ENCODE results near the gene IRX5.

The IRX5 gene

GRCh38 chr16:54939029-54939346 is 8.3 kb downstream of the IRX5 start:
- H3K36me3 ChIP-seq (ENCODE audit: control insufficient read depth, insufficient read depth, low read length) = no peaks in the 10 kb centered on the region
- no peak overlapping the region for H3K9ac ChIP-seq
- no peaks in the 10 kb centered on the region for H3K9me3 ChIP-seq (ENCODE audit: control insufficient read depth, low read length)
- peaks cover 16% of the 10 kb centered on the region for H3K27me3 ChIP-seq (ENCODE audit: control insufficient read depth, insufficient read depth, low read length)
- no peak for TF ChIP-seq CTCF (IDR thresholded peaks at IDR 0.05)
- H3K4me3 ChIP-seq (ENCODE audit: low read depth, low read length) = no peak overlapping the region
- H2AFZ ChIP-seq = no peak overlapping the region
- H3K79me2 ChIP-seq = no peaks in the 10 kb centered on the region
- H3K27ac ChIP-seq = no peak overlapping the region
- no peaks in the 10 kb centered on the region for H3K4me1 ChIP-seq
- H3K4me2 ChIP-seq (ENCODE audit: low read length) = no peak overlapping the region

- no peak for TF ChIP-seq CTCF (IDR thresholded peaks at IDR 0.05)
- H3K4me2 ChIP-seq (ENCODE audit: low read length) = no peak overlapping the region
- no peaks in the 10 kb centered on the region for H3K36me3 ChIP-seq (ENCODE audit: control insufficient read depth, insufficient read depth, low read length)
- H3K27me3 ChIP-seq (ENCODE audit: control insufficient read depth, insufficient read depth, low read length) = peaks cover 13% of the 10 kb centered on the region
- no peak overlapping the region for H3K27ac ChIP-seq
- H3K79me2 ChIP-seq = no peaks in the 10 kb centered on the region
- H3K9me3 ChIP-seq (ENCODE audit: control insufficient read depth, low read length) = no peaks in the 10 kb centered on the region
- no peak overlapping the region for H2AFZ ChIP-seq
- H3K4me3 ChIP-seq (ENCODE audit: low read depth, low read length) = no peak overlapping the region
- no peaks in the 10 kb centered on the region for H3K4me1 ChIP-seq
- no peak overlapping the region for H3K9ac ChIP-seq
Observed at GRCh38 chr16:54939510-54940278, 9.0 kb downstream of the IRX5 start.

- Histone ChIP-seq H3K27me3 (ENCODE audit: control insufficient read depth, insufficient read depth, low read length) (peaks cover 12% of the 10 kb centered on the region), H3K4me3 (ENCODE audit: low read depth, low read length) (no peak overlapping the region), H2AFZ (no peak overlapping the region), H3K36me3 (ENCODE audit: control insufficient read depth, insufficient read depth, low read length) (no peaks in the 10 kb centered on the region), H3K9me3 (ENCODE audit: control insufficient read depth, low read length) (no peaks in the 10 kb centered on the region), H3K4me1 (no peaks in the 10 kb centered on the region), H3K9ac (no peak overlapping the region), H3K79me2 (no peaks in the 10 kb centered on the region), H3K4me2 (ENCODE audit: low read length) (no peak overlapping the region), H3K27ac (no peak overlapping the region)
- TF ChIP-seq CTCF (IDR thresholded peaks at IDR 0.05) = no peak
Observed at GRCh38 chr16:54940279-54940604, 9.6 kb downstream of the IRX5 start.

- H2AFZ ChIP-seq = no peak overlapping the region
- no peak overlapping the region for H3K4me3 ChIP-seq (ENCODE audit: low read depth, low read length)
- peaks cover 12% of the 10 kb centered on the region for H3K27me3 ChIP-seq (ENCODE audit: control insufficient read depth, insufficient read depth, low read length)
- H3K36me3 ChIP-seq (ENCODE audit: control insufficient read depth, insufficient read depth, low read length) = no peaks in the 10 kb centered on the region
- H3K9ac ChIP-seq = no peak overlapping the region
- no peaks in the 10 kb centered on the region for H3K79me2 ChIP-seq
- H3K27ac ChIP-seq = no peak overlapping the region
- no peak overlapping the region for H3K4me2 ChIP-seq (ENCODE audit: low read length)
- H3K4me1 ChIP-seq = no peaks in the 10 kb centered on the region
- no peaks in the 10 kb centered on the region for H3K9me3 ChIP-seq (ENCODE audit: control insufficient read depth, low read length)
- TF ChIP-seq CTCF (IDR thresholded peaks at IDR 0.05) = no peak
Observed at GRCh38 chr16:54942353-54942943, 11.8 kb downstream of the IRX5 start.

DNA sequence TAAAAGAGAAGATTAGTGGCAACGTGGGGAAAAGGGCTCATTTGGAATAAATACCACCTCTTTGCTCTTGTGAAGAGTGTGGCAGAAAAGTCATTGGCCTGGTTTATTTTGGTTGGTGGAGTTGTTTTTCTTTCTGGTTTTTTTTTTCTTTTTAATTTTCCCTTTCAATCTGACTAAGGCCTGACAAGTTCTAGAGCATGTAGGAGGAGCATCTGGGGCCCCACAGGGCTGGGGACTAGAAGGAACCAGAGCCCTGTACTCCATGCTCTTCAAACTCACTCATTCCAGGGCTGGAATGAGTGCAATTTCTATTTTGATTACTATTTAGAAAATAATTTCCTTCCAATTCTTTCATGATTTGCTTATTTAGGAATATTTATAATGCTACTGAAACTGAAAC is 13.3 kb downstream of the IRX5 start:
- Histone ChIP-seq H3K36me3 (ENCODE audit: control insufficient read depth, insufficient read depth, low read length) (no peaks in the 10 kb centered on the region), H3K4me2 (ENCODE audit: low read length) (no peak overlapping the region), H3K4me1 (no peaks in the 10 kb centered on the region), H3K4me3 (ENCODE audit: low read depth, low read length) (no peak overlapping the region), H2AFZ (no peak overlapping the region), H3K27me3 (ENCODE audit: control insufficient read depth, insufficient read depth, low read length) (no peaks in the 10 kb centered on the region), H3K9ac (no peak overlapping the region), H3K79me2 (no peaks in the 10 kb centered on the region), H3K27ac (no peak overlapping the region), H3K9me3 (ENCODE audit: control insufficient read depth, low read length) (no peaks in the 10 kb centered on the region)
- TF ChIP-seq CTCF (IDR thresholded peaks at IDR 0.05) = no peak

All from parathyroid adenoma (tissue), 2 donors.